ENCODE results near the gene ALKAL2. TPM values are rescaled to one million over a fixed set of nuclear protein-coding genes. Genes with fewer than 3 reads are reported as not detected.

The ALKAL2 gene
- total and polyA plus RNA-seq, 9 of the 15 experiments (the other 6 are each of a cell fraction or from before 2014, with no cell fraction given), result not detected

- FAIRE-seq (peak; percentile 54), DNase-seq (ENCODE audit: extremely low read depth in 1 of 4, low spot score in 3 of 4) (peak; percentile 36 to 75 (median 53)), ATAC-seq (peak; percentile 95)
- H3K9me1 ChIP-seq (ENCODE audit: control insufficient read depth, insufficient read depth, low read length), result no peaks in the 10 kb centered on the region
- H3K4me3 ChIP-seq, result peak overlapping the region; percentile 36
- no peaks in the 10 kb centered on the region for H3K36me3 ChIP-seq (ENCODE audit: control insufficient read depth, insufficient read depth, low read length)
- no peaks in the 10 kb centered on the region for H3K9me3 ChIP-seq (replicated peaks; ENCODE audit: control insufficient read depth, insufficient read depth, low read depth, low read length)
- in situ Hi-C loops (cut with MboI) (no loop called here), intact Hi-C loops (cut with micrococcal nuclease) (loop anchor here (1.0 kb wide), 2 partner anchors 43 to 117 kb away; no protein-coding TSS in a partner anchor)
- BruUV-seq (replicated peaks), result no TSS peak
- WGBS (ENCODE audit: insufficient coverage, low coverage, missing lambda C conversion rate), result 40% methylated on average over 32 of the region's 60 CpGs
- H3K27me3 ChIP-seq (ENCODE audit: control insufficient read depth in 2 of 2, insufficient read depth in 2 of 2, low read length in 2 of 2), result no peaks in the 10 kb centered on the region
- H3K4me2 ChIP-seq (ENCODE audit: insufficient read depth, low read length), result peak overlapping the region; percentile 72
- CTCF ChIA-PET (ENCODE audit: low intra/inter-chr PET ratio), result interaction anchor here (2.3 to 2.9 kb wide), 2 partner anchors 43 to 117 kb away, joined by 13 to 34 read pairs; no protein-coding TSS in a partner anchor
- no peaks in the 10 kb centered on the region for H4K20me1 ChIP-seq (replicated peaks; ENCODE audit: control insufficient read depth, insufficient read depth, low read length)
- POLR2A ChIA-PET, result interaction anchor here (0.6 kb wide), 1 partner anchor 270 kb away, joined by 3 read pairs; no protein-coding TSS in a partner anchor
- no peak overlapping the region for H3K27ac ChIP-seq (ENCODE audit: extremely low read depth, low read depth, low read length)
- H3K79me2 ChIP-seq (ENCODE audit: control insufficient read depth, insufficient read depth, low read length), result no peaks in the 10 kb centered on the region
- H3K4me1 ChIP-seq (replicated peaks in 1 of 2; ENCODE audit: control insufficient read depth in 2 of 2, insufficient read depth in 2 of 2, low read length in 2 of 2), result peaks cover 0 to 13% of the 10 kb centered on the region in 2 experiments; a peak in 3 of 5 replicates
- H3K9ac ChIP-seq (ENCODE audit: insufficient read depth in 1 of 2, low read depth in 2 of 2, low read length in 2 of 2), result peak overlapping the region; percentile 37 to 66; a peak in 3 of 4 replicates
- peak overlapping the region; percentile 61 for H2AFZ ChIP-seq (ENCODE audit: low read depth, low read length)
- TF ChIP-seq ARHGAP35 (IDR thresholded peaks at IDR 0.05; ENCODE audit: partially characterized antibody), result no peak
- TF ChIP-seq TFAP4 (CRISPR knock-in tag; IDR thresholded peaks at IDR 0.05; ENCODE audit: borderline replicate concordance), result peak; percentile 8; the same call in 1 of the 2 replicates
- peak; percentile 48; the same call in 1 of the 2 replicates for TF ChIP-seq MGA (IDR thresholded peaks at IDR 0.05)
- TF ChIP-seq ATF6 (CRISPR knock-in tag; IDR thresholded peaks at IDR 0.05), result no peak
- TF ChIP-seq NFIC (IDR thresholded peaks at IDR 0.05), result peak; percentile 45
- TF ChIP-seq ZFPM2 (CRISPR knock-in tag; IDR thresholded peaks at IDR 0.05), result no peak
These were observed 1.6 kb upstream of the ALKAL2 start for GRCh38 chr2:289362-290089.
